NCI-H510A treated with DMSO at 0.1 percent for 48 hours (cell line): ENCODE measurements around the gene TFAP2E.
"Not testable (repeated sequence)": the region's sequence is repeated elsewhere in the genome, so short reads cannot be mapped to it uniquely, and the experiment has no call there.

ENCODE experiments used
- DNase-seq: peaks from one replicate; lab custom pipeline; 2025; lab: John Stamatoyannopoulos, UW

Gene TFAP2E

DNA sequence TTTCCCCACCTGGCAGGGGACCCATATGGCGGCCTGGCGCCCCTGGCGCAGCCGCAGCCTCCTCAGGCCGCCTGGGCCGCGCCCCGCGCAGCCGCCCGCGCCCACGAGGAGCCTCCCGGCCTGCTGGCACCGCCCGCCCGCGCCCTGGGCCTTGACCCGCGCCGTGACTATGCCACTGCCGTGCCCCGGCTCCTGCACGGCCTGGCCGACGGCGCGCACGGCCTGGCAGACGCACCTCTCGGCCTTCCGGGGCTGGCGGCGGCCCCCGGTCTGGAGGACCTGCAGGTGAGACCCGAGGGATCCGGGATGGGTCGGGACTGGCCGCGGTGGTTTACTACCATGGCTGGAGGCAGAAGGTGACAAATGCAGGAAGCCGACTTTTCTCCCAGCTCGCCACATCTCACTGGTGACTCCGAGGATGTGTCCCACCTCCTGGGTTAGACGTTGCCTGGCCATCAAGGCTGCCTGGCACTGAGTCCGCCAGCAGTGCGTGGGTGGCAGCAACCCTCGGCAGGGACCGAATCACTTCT, 1.1 kb downstream of the TFAP2E start:
- no peak for DNase-seq

- DNase-seq = peak; percentile 96
Observed at GRCh38 chr1:35574655-35575415, 1.7 kb downstream of the TFAP2E start.

- DNase-seq = no peak
Observed at GRCh38 chr1:35575416-35575958, 2.4 kb downstream of the TFAP2E start.

- no peak for DNase-seq
Observed at GRCh38 chr1:35576061-35576765, 3.1 kb downstream of the TFAP2E start.

- not testable (repeated sequence) for DNase-seq
Observed at GRCh38 chr1:35576766-35577070, 3.6 kb downstream of the TFAP2E start.

GRCh38 chr1:35577071-35577998, 4.2 kb downstream of the TFAP2E start:
- no peak for DNase-seq

- DNase-seq = no peak
Observed at GRCh38 chr1:35580949-35581388, 7.9 kb downstream of the TFAP2E start.

GRCh38 chr1:35581621-35582020, 8.5 kb downstream of the TFAP2E start:
- not testable (repeated sequence) for DNase-seq

GRCh38 chr1:35585281-35585680, 12.2 kb downstream of the TFAP2E start:
- DNase-seq = no peak

GRCh38 chr1:35585805-35586204, 12.7 kb downstream of the TFAP2E start:
- DNase-seq = not testable (repeated sequence)

DNA sequence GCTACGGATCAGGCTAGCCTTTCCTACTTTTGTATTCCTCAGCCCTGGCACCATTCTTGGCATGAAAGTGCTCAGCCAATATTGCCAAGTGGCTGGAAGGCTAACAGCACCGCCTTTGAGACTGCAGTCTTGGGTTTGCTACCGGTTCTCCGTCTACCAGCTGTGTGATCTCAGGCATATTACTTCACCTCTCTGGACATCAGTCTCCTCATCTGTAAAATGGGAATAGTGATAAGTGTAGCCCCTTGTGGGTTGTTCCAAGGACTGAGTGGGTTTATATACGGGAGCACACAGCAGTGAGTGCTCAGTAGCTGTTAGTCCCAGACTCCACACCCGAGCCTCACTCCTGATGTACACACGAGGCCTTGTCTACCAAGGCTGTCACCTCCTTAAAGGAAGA, 13.7 kb downstream of the TFAP2E start:
- no peak for DNase-seq

- no peak for DNase-seq
Observed at GRCh38 chr1:35587736-35588135, 14.6 kb downstream of the TFAP2E start.

DNA sequence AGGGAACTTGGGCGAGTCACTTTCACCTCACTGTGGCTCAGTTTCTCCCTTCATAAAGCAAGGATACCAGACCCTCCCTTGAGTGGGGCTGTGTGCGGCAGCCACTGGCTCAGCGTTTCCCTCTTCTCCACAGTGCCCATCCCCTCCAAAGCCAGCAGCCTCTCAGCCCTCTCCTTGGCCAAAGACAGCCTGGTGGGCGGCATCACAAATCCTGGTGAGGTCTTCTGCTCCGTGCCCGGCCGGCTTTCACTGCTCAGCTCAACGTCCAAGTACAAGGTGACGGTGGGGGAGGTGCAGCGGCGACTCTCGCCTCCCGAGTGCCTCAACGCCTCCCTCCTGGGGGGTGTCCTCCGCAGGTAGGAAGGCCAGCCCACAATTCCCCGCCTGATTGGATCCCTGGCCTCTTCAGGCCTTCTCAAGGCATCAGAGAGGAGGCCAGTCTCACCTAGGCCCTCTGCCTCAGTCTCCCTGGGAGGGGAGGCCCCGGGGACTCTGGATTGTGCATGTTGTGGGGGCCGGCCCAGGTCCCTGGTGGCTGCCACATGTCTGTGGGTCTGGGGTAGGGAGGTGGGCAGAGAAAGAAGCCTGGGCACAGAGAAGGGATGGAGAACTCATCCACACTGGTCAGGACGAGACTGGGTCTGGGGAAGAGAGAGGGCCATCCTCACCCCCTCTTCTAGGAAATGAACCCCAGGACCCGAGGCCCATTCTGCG, 15.2 kb downstream of the TFAP2E start:
- no peak for DNase-seq

GRCh38 chr1:35589516-35590427, 16.7 kb downstream of the TFAP2E start:
- DNase-seq = no peak

- no peak for DNase-seq
Observed at GRCh38 chr1:35590476-35591040, 17.4 kb downstream of the TFAP2E start.

GRCh38 chr1:35591211-35591610, 18.1 kb downstream of the TFAP2E start:
- no peak for DNase-seq

DNA sequence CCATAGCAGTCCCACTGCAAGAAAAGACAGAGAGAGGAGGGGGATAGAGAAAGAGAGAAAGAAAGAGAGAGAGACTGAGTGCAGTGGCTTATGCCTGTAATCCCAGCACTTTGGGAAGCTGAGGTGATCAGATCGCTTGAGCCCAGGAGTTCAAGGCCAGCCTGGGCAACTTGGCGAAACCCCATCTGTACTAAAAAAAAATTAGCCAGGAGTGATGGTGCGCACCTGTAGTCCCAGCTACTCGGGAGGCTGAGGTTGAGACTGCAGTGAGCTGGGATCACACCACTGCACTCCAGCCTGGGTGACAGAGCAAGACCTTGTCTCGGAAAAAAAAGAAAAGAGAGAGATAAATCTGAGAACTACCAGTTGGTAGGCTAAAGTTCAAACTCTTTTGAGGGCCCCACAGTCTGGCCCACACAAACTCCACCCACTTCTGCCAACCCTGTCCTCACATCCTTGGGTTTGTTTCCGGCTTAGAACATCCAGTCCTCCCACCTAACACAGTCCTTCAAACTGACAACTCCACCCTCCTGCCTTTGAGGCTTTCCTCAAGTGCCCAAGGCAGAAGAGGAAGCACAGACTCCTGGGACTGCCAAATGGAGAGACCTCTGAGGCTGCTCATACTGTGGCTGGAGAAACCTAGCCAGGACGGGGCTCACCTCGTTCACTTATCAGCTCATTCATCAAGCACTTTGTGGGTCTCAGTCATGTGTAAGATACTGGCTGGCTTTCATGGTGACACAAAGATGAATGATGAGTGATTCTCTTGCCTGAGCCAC, 20.1 kb downstream of the TFAP2E start:
- no peak for DNase-seq

DNA sequence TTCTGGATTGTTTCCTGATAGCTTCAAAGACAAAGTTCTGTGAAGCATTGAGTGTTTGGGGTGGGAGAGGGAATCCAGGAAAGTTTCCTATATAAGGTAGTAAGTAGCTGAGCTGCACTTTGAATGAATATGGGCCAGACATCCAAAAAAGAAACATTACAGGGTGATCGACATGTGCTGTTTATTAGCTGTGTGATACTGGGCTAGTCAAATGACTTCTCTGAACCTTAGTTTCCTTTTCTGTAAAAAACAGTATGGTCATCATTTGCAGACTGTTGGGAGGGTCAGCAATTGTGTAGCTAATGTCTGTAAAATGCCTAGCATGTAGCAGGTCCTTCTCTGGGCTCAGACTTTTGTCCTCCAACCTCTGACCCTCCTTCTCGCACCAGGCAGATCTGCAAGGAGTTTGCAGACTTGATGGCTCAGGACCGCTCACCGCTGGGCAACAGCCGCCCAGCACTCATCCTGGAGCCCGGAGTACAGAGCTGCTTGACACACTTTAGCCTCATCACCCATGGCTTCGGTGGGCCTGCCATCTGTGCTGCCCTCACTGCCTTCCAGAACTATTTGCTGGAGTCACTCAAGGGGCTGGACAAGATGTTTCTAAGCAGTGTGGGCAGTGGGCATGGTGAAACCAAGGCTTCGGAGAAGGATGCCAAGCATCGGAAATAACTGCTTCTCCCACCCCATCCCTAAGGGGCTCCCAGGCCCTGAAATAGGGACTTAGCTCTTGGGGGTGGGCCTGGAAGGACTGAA, 21.1 kb downstream of the TFAP2E start:
- no peak for DNase-seq
